Stimulated activated CD4-positive, alpha-beta T cell treated with anti-CD3 and anti-CD28 coated beads, Interleukin-1b, Interleukin-23, amount 100 ng/mL, for 24 hours (primary cell): ENCODE data around the gene ZNF496.
"Not testable (repeated sequence)": the region's sequence is repeated elsewhere in the genome, so short reads cannot be mapped to it uniquely, and the experiment has no call there.

Experiments used
- DNase-seq, 4 experiments: peaks; one replicate each; pipeline ENCODE4 v3.0.0-alpha.2; 2020; ENCODE audit warnings: low read depth in 4 of 4, low spot score in 1 of 4

Gene ZNF496

GRCh38 chr1:247360116-247360898 is 28.6 kb upstream of the ZNF496 start:
- DNase-seq: no peak

- no peak for DNase-seq
Measured at GRCh38 chr1:247359559-247359958, 27.9 kb upstream of the ZNF496 start.

- no peak for DNase-seq
Measured at GRCh38 chr1:247358920-247359319, 27.3 kb upstream of the ZNF496 start.

GRCh38 chr1:247357781-247358211 is 26.1 kb upstream of the ZNF496 start:
- no peak for DNase-seq

GRCh38 chr1:247357052-247357780 is 25.5 kb upstream of the ZNF496 start:
- no peak for DNase-seq

- DNase-seq: not testable (repeated sequence)
Measured at GRCh38 chr1:247355160-247355559, 23.5 kb upstream of the ZNF496 start.

GRCh38 chr1:247352175-247352574 is 20.5 kb upstream of the ZNF496 start:
- DNase-seq: no peak

GRCh38 chr1:247350587-247350986 is 18.9 kb upstream of the ZNF496 start:
- no peak for DNase-seq

GRCh38 chr1:247347477-247348222 is 16.0 kb upstream of the ZNF496 start:
- DNase-seq: no peak

GRCh38 chr1:247345881-247346280 is 14.2 kb upstream of the ZNF496 start:
- no peak for DNase-seq

- no peak for DNase-seq
Measured at GRCh38 chr1:247343801-247344200, 12.1 kb upstream of the ZNF496 start.

- no peak for DNase-seq
Measured at GRCh38 chr1:247338723-247339275, 7.1 kb upstream of the ZNF496 start.

GRCh38 chr1:247337961-247338360 is 6.3 kb upstream of the ZNF496 start:
- no peak for DNase-seq

- no peak for DNase-seq
Measured at GRCh38 chr1:247337250-247337746, 5.6 kb upstream of the ZNF496 start.

GRCh38 chr1:247336390-247336789 is 4.7 kb upstream of the ZNF496 start:
- DNase-seq: no peak

GRCh38 chr1:247335882-247336281 is 4.2 kb upstream of the ZNF496 start:
- no peak for DNase-seq

GRCh38 chr1:247334378-247335133 is 2.9 kb upstream of the ZNF496 start:
- DNase-seq: no peak

GRCh38 chr1:247332623-247333361 is 1.1 kb upstream of the ZNF496 start:
- DNase-seq: no peak

GRCh38 chr1:247332215-247332622 is 552 bp upstream of the ZNF496 start:
- DNase-seq: peak; percentile 16 to 49 (median 26)

GRCh38 chr1:247331172-247331524 is 519 bp downstream of the ZNF496 start:
- DNase-seq: peak; percentile 16 to 60 (median 46)
